OCI-LY7 (cell line): ENCODE measurements around the gene TMCC1. TPM values are rescaled to one million over a fixed set of nuclear protein-coding genes. Genes with fewer than 3 reads are reported as not detected.

ENCODE experiments used
- BruUV-seq: library from RNA; stranded (reverse); fragments of 400-500 nt; replicated peaks from 2 replicates; lab custom pipeline; 2021; lab: Mats Ljungman, UMichigan
- CTCF ChIA-PET: fragments of 300-600 bp; sonication (Branson Sonifier 250); formaldehyde crosslinking; loops from one replicate; lab custom pipeline; 2022; ENCODE audit warnings: antibody characterized with exemption; ENCODE audit not compliant: unreplicated experiment; lab: Charles Lee
- POLR2A ChIA-PET: fragments of 300-600 bp; sonication (Branson Sonifier 250); formaldehyde crosslinking; loops from one replicate; lab custom pipeline; 2022; ENCODE audit warnings: antibody characterized with exemption; lab: Charles Lee
- DNase-seq: peaks from one replicate; pipeline ENCODE4 v3.0.0-alpha.2; 2015; ENCODE audit warnings: low spot score
- H2AFZ ChIP-seq: fragments of 200-600 bp; sonication (generic), shearing (Covaris generic); 2 replicates; pipeline ENCODE4 v1.6.1; 2014; ENCODE audit warnings: mild to moderate bottlenecking, antibody characterized with exemption, low read length, moderate library complexity
- H3K27ac ChIP-seq: fragments of 200-600 bp; sonication (generic); 2 replicates; pipeline ENCODE4 v1.5.1; 2014; ENCODE audit warnings: mixed run types, low read depth, mild to moderate bottlenecking, moderate library complexity, low read length, inconsistent platforms; ENCODE audit not compliant: poor library complexity, severe bottlenecking
- H3K36me3 ChIP-seq: fragments of 200-600 bp; sonication (generic); 2 replicates; pipeline ENCODE4 v1.6.1; 2014; ENCODE audit warnings: mild to moderate bottlenecking, antibody characterized with exemption, low read length, moderate library complexity, mixed read lengths; ENCODE audit not compliant: insufficient read depth
- H3K4me1 ChIP-seq: fragments of 200-600 bp; sonication (generic); 2 replicates; pipeline ENCODE4 v1.5.1; 2014; ENCODE audit warnings: mild to moderate bottlenecking, low read length; ENCODE audit not compliant: insufficient read depth, poor library complexity, severe bottlenecking
- H3K4me2 ChIP-seq: fragments of 200-600 bp; sonication (generic); 2 replicates; pipeline ENCODE4 v1.6.1; 2014; ENCODE audit warnings: mild to moderate bottlenecking, low read length
- H3K4me3 ChIP-seq: fragments of 200-600 bp; sonication (generic); 2 replicates; pipeline ENCODE4 v1.5.1; 2014; ENCODE audit warnings: mild to moderate bottlenecking, low read depth, low read length; ENCODE audit not compliant: poor library complexity, severe bottlenecking
- H3K79me2 ChIP-seq: fragments of 200-600 bp; sonication (generic); 2 replicates; pipeline ENCODE4 v1.6.1; 2016; ENCODE audit warnings: low read depth, mild to moderate bottlenecking, low read length, moderate library complexity, mixed read lengths; ENCODE audit not compliant: insufficient read depth
- H3K9me2 ChIP-seq: fragments of 200-600 bp; sonication (generic); 2 replicates; pipeline ENCODE4 v1.6.1; 2016; ENCODE audit warnings: mild to moderate bottlenecking, low read length, mixed read lengths; ENCODE audit not compliant: insufficient read depth
- H3K9me3 ChIP-seq: fragments of 200-600 bp; sonication (generic); 2 replicates; pipeline ENCODE4 v1.6.1; 2014; ENCODE audit warnings: mild to moderate bottlenecking, mixed run types, low read length, mixed read lengths
- H4K20me1 ChIP-seq: fragments of 200-600 bp; sonication (generic); 2 replicates; pipeline ENCODE4 v1.6.1; 2014; ENCODE audit warnings: mild to moderate bottlenecking, antibody characterized with exemption, low read length, moderate library complexity, mixed read lengths; ENCODE audit not compliant: insufficient read depth
- EZH2phosphoT487 ChIP-seq: fragments of 200-600 bp; sonication (generic); IDR thresholded peaks from 2 replicates; pipeline ENCODE4 v1.6.1; 2018; ENCODE audit warnings: low read depth, borderline replicate concordance, mild to moderate bottlenecking, mixed run types, antibody characterized with exemption, low read length, moderate library complexity, mixed read lengths
- intact Hi-C: fragments of 100-400 bp; cut with micrococcal nuclease; formaldehyde crosslinking; loops from one replicate; pipeline ENCODE4 v1.10.0; 2022; ENCODE audit not compliant: unreplicated experiment
- total RNA-seq, 2 experiments: library from RNA; depleted of rRNA in 1 of 2; stranded (reverse); fragments of >200 nt in 1 of 2; shearing (Covaris generic) in 1 of 2; gene quantifications; 2 replicates each; pipeline ENCODE4 v1.2.3, GENCODE V29; 2014 to 2022
- TF ChIP-seq, protein P1 (sequence below): fragments of 200-600 bp; sonication (generic); conservative IDR thresholded peaks from 2 replicates; pipeline ENCODE4 v1.5.1; 2014; ENCODE audit warnings: mild to moderate bottlenecking, antibody characterized with exemption, low read length, moderate library complexity, mixed read lengths

TMCC1 gene
- total RNA-seq, 2 experiments from 2014 or later, result 31.7 to 38.8 TPM

GRCh38 chr3:129794311-129795185 lies 99.0 kb downstream of the TMCC1 start:
- Histone ChIP-seq H3K9me3 (no peaks in the 10 kb centered on the region), H3K4me3 (no peak overlapping the region), H3K4me1 (peaks cover 24% of the 10 kb centered on the region), H2AFZ (no peak overlapping the region), H3K36me3 (no peaks in the 10 kb centered on the region; the same call in none of the 2 replicates), H3K79me2 (no peaks in the 10 kb centered on the region), H4K20me1 (no peaks in the 10 kb centered on the region), H3K27ac (no peak overlapping the region), H3K9me2 (no peaks in the 10 kb centered on the region), H3K4me2 (peak overlapping the region; percentile 33)
- no peak for TF ChIP-seq EZH2phosphoT487
- TF ChIP-seq, protein P1, sequence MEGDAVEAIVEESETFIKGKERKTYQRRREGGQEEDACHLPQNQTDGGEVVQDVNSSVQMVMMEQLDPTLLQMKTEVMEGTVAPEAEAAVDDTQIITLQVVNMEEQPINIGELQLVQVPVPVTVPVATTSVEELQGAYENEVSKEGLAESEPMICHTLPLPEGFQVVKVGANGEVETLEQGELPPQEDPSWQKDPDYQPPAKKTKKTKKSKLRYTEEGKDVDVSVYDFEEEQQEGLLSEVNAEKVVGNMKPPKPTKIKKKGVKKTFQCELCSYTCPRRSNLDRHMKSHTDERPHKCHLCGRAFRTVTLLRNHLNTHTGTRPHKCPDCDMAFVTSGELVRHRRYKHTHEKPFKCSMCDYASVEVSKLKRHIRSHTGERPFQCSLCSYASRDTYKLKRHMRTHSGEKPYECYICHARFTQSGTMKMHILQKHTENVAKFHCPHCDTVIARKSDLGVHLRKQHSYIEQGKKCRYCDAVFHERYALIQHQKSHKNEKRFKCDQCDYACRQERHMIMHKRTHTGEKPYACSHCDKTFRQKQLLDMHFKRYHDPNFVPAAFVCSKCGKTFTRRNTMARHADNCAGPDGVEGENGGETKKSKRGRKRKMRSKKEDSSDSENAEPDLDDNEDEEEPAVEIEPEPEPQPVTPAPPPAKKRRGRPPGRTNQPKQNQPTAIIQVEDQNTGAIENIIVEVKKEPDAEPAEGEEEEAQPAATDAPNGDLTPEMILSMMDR, result no peak
- intact Hi-C loops, result no loop called here
- peak; percentile 29 for DNase-seq
- ChIA-PET CTCF (no interaction called here), POLR2A (interaction anchor here (0.6 to 1.1 kb wide), 3 partner anchors 28 to 245 kb away, joined by 3 to 6 read pairs (median 5); no protein-coding TSS in a partner anchor)
- no TSS peak for BruUV-seq

DNA sequence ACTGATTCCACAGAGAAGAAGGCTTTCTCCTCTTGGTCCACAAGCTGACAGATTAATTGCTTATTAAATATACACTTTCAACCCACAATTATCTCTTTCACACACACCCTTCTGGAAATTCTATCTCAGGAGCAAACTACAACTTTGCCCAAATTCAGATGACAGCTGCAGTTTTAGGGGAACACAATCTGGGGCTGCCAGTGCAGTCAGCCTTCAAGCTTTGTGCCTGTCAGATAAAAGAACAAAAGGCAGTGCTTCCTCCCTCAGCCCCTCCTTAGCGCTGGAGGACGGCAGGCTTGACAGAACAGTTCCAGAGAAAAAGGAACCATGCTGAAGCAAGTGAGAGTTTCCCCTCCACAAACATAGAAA lies 99.6 kb downstream of the TMCC1 start:
- no peaks in the 10 kb centered on the region for H3K9me2 ChIP-seq
- H3K4me3 ChIP-seq, result no peak overlapping the region
- H3K9me3 ChIP-seq, result no peaks in the 10 kb centered on the region
- H4K20me1 ChIP-seq, result no peaks in the 10 kb centered on the region
- peak; percentile 37 for DNase-seq
- H3K79me2 ChIP-seq, result no peaks in the 10 kb centered on the region
- no peak overlapping the region for H3K27ac ChIP-seq
- no TSS peak for BruUV-seq
- POLR2A ChIA-PET, result interaction anchor here (0.6 to 1.1 kb wide), 3 partner anchors 27 to 246 kb away, joined by 3 to 6 read pairs (median 5); no protein-coding TSS in a partner anchor
- peak overlapping the region; percentile 33 for H3K4me2 ChIP-seq
- TF ChIP-seq, protein P1, result no peak
- no peak for TF ChIP-seq EZH2phosphoT487
- H2AFZ ChIP-seq, result no peak overlapping the region
- intact Hi-C loops, result no loop called here
- CTCF ChIA-PET, result interaction anchor here (0.6 kb wide), 1 partner anchor 304 kb away, joined by 3 read pairs; no protein-coding TSS in a partner anchor
- no peaks in the 10 kb centered on the region; the same call in none of the 2 replicates for H3K36me3 ChIP-seq
- peaks cover 24% of the 10 kb centered on the region for H3K4me1 ChIP-seq
